Breast epithelium (tissue), 4 donors: ENCODE measurements around the gene GSDMA. TPM values are rescaled to one million over a fixed set of nuclear protein-coding genes. Genes with fewer than 3 reads are reported as not detected.
A peak's percentile ranks its signal among the peaks of the same experiment; 100 is the strongest.

Experiments used
- DNase-seq, 2 donors: peaks; one replicate each; pipeline ENCODE4 v3.0.0-alpha.2; 2019; ENCODE audit warnings: low spot score in 2 of 2
- H3K27ac ChIP-seq, 2 donors: fragments of 200-600 bp; sonication (generic) in 1 of 2; one replicate each; pipeline ENCODE4 v1.5.1; 2016 to 2019; ENCODE audit warnings: mild to moderate bottlenecking in 1 of 2
- H3K27me3 ChIP-seq, 2 donors: fragments of 200-600 bp; sonication (generic) in 1 of 2; one replicate each; pipeline versions ENCODE4 v1.5.1 to v1.6.0; 2017 to 2019; ENCODE audit warnings: control low read depth in 1 of 2, mild to moderate bottlenecking in 1 of 2
- H3K36me3 ChIP-seq: fragments of 200-600 bp; one replicate; pipeline ENCODE4 v1.5.1; 2019
- H3K4me1 ChIP-seq, 2 donors: fragments of 200-600 bp; sonication (generic); one replicate each; pipeline ENCODE4 v1.5.1; 2016 to 2019; ENCODE audit warnings: control low read depth in 1 of 2
- H3K4me3 ChIP-seq, 3 donors: fragments of 200-600 bp; sonication (generic); 1 replicate in 2 of 3; 2 replicates in 1 of 3; pipeline ENCODE4 v1.5.1; 2016 to 2019; ENCODE audit warnings: mild to moderate bottlenecking in 3 of 3, moderate library complexity in 2 of 3
- H3K9me3 ChIP-seq, 2 donors: fragments of 200-600 bp; sonication (generic) in 1 of 2; one replicate each; pipeline ENCODE4 v1.5.1; 2016 to 2019; ENCODE audit warnings: control low read depth in 1 of 2
- CTCF ChIP-seq, 3 donors: fragments of 450-650 bp; IDR thresholded peaks; one replicate each; pipeline ENCODE4 v1.5.1; 2016 to 2017; ENCODE audit warnings: antibody characterized with exemption in 3 of 3, mild to moderate bottlenecking in 3 of 3, moderate library complexity in 3 of 3
- POLR2A ChIP-seq: fragments of 450-650 bp; IDR thresholded peaks from one replicate; pipeline ENCODE4 v1.6.1; 2016; ENCODE audit warnings: antibody characterized with exemption, mild to moderate bottlenecking, moderate library complexity
- POLR2AphosphoS5 ChIP-seq, 3 donors: sonication (generic); formaldehyde crosslinking; IDR thresholded peaks; one replicate each; pipeline ENCODE4 v1.6.1; 2017; ENCODE audit warnings: antibody characterized with exemption in 3 of 3
- intact Hi-C: fragments of 100-400 bp; cut with DNase I; formaldehyde crosslinking; loops from one replicate; pipeline ENCODE4 v1.15.1; 2023; ENCODE audit warnings: low total_unique reads
- total RNA-seq, 3 donors: library from RNA; depleted of rRNA; stranded (reverse); fragments of >200 nt; gene quantifications; one replicate each; pipeline ENCODE4 v1.1.0, GENCODE V29; 2016

GSDMA gene
- total RNA-seq, 3 donors from 2014 or later = 0.44 to 3.4 TPM; not detected in 1

- Histone ChIP-seq H3K27me3 (no peaks in the 10 kb centered on the region), H3K4me1 (peaks cover 0 to 5% of the 10 kb centered on the region in 2 donors), H3K9me3 (no peaks in the 10 kb centered on the region), H3K36me3 (no peaks in the 10 kb centered on the region), H3K4me3 (no peak overlapping the region), H3K27ac (no peak overlapping the region)
- intact Hi-C loops = no loop called here
- no peak for DNase-seq
- TF ChIP-seq POLR2A (no peak), POLR2AphosphoS5 (IDR thresholded peaks at IDR 0.05) (no peak), CTCF (IDR thresholded peaks at IDR 0.05) (no peak)
These were observed 13.0 kb downstream of the GSDMA start for GRCh38 chr17:39975801-39976200.

- H3K27me3 ChIP-seq = no peaks in the 10 kb centered on the region
- peaks cover under 1% of the 10 kb centered on the region for H3K36me3 ChIP-seq
- no peak for TF ChIP-seq POLR2A
- no peak for TF ChIP-seq CTCF (IDR thresholded peaks at IDR 0.05)
- no peak for TF ChIP-seq POLR2AphosphoS5 (IDR thresholded peaks at IDR 0.05)
- intact Hi-C loops = no loop called here
- H3K27ac ChIP-seq = peak overlapping the region in 1 of 2 donors; percentile 92
- no peaks in the 10 kb centered on the region for H3K9me3 ChIP-seq
- no peak for DNase-seq
- H3K4me1 ChIP-seq = peaks cover 0 to 18% of the 10 kb centered on the region in 2 donors
- no peak overlapping the region for H3K4me3 ChIP-seq
These were observed 16.3 kb downstream of the GSDMA start for GRCh38 chr17:39979016-39979670.

GRCh38 chr17:39979893-39980350 is 17.1 kb downstream of the GSDMA start:
- Histone ChIP-seq H3K36me3 (peaks cover 5% of the 10 kb centered on the region), H3K27me3 (no peaks in the 10 kb centered on the region), H3K4me3 (peak overlapping the region; percentile 98 to 99 (median 98)), H3K4me1 (peaks cover 0 to 18% of the 10 kb centered on the region in 2 donors), H3K27ac (peak overlapping the region; percentile 92 to 96), H3K9me3 (no peaks in the 10 kb centered on the region)
- TF ChIP-seq CTCF (IDR thresholded peaks at IDR 0.05) = no peak
- TF ChIP-seq POLR2AphosphoS5 (IDR thresholded peaks at IDR 0.05) = no peak
- TF ChIP-seq POLR2A = no peak
- DNase-seq = no peak
- intact Hi-C loops = no loop called here

- no peaks in the 10 kb centered on the region for H3K9me3 ChIP-seq
- peaks cover 0 to 18% of the 10 kb centered on the region in 2 donors for H3K4me1 ChIP-seq
- H3K36me3 ChIP-seq = peaks cover 5% of the 10 kb centered on the region
- no peaks in the 10 kb centered on the region for H3K27me3 ChIP-seq
- DNase-seq = peak; percentile 98 to 99
- intact Hi-C loops = no loop called here
- peak within 1 kb of the TSS; percentile 92 to 96 for H3K27ac ChIP-seq
- peak within 1 kb of the TSS; percentile 98 to 99 (median 98) for H3K4me3 ChIP-seq
- TF ChIP-seq POLR2A = peak; percentile 88
- peak; percentile 76 to 93 (median 90) for TF ChIP-seq CTCF (IDR thresholded peaks at IDR 0.05)
- TF ChIP-seq POLR2AphosphoS5 (IDR thresholded peaks at IDR 0.05) = peak; percentile 95 to 98 (median 96)
These were observed 17.8 kb downstream of the GSDMA start, which contains the start of gene PSMD3 for GRCh38 chr17:39980351-39981206. PSMD3 (plus strand) TSS chr17:39980807; CDS start chr17:39980971, 164 bp downstream.
